ENCODE results near the gene LARGE1.

The LARGE1 gene

DNA sequence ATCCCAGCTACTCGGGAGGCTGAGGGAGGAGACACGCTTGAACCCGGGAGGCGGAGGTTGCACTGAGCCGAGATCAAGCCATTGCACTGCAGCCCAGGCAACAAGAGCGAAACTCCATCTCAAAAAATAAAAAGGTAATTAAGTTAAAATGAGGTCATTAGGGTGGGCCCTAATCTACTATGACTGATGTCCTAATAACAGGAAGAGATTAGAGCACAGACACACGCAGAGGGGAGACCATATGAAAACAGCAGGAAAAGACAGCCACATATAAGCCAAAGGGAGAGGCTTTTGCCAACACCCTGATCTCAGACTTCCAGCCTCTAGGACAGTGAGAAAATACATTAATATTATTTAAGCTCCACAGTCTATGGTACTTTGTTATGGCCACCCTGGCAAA lies 17.3 kb downstream of the LARGE1 start:
- Histone ChIP-seq H4K20me1 (peaks cover 9% of the 10 kb centered on the region; the same call in 1 of the 2 replicates), H3K4me3 (no peak overlapping the region), H3K4me2 (no peak overlapping the region), H3K27me3 (no peaks in the 10 kb centered on the region), H3K4me1 (peaks cover 53% of the 10 kb centered on the region), H3K9ac (no peak overlapping the region), H3K27ac (no peak overlapping the region), H3K36me3 (no peaks in the 10 kb centered on the region), H3K9me3 (peaks cover 11% of the 10 kb centered on the region; the same call in 1 of the 2 replicates)
- TF ChIP-seq Cebpa-rat (IDR thresholded peaks at IDR 0.05) = no peak

DNA sequence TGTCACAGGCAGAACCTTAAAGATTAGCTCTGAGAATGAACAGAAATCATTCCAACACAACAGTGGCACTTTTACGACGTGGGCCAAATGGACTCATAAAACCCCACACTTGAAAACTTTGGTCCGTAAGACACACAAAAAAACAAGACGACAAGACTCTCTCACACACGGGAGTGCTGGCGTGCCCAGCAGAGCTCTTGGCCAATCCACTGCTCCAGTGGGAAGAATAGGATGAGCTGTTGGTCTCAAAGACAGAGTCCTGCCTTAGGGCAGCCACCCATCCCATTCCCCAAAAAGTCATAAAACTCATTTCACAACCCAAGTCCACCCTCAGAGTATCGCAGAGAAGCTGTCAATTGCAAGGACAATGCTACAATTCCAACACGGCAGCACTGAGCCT lies 18.2 kb downstream of the LARGE1 start:
- Histone ChIP-seq H3K27me3 (no peaks in the 10 kb centered on the region), H3K4me1 (peaks cover 53% of the 10 kb centered on the region), H3K9me3 (peaks cover 11% of the 10 kb centered on the region; the same call in 1 of the 2 replicates), H4K20me1 (no peaks in the 10 kb centered on the region; the same call in 1 of the 2 replicates), H3K9ac (no peak overlapping the region), H3K4me2 (no peak overlapping the region), H3K36me3 (no peaks in the 10 kb centered on the region), H3K27ac (no peak overlapping the region), H3K4me3 (no peak overlapping the region)
- TF ChIP-seq Cebpa-rat (IDR thresholded peaks at IDR 0.05) = no peak

DNA sequence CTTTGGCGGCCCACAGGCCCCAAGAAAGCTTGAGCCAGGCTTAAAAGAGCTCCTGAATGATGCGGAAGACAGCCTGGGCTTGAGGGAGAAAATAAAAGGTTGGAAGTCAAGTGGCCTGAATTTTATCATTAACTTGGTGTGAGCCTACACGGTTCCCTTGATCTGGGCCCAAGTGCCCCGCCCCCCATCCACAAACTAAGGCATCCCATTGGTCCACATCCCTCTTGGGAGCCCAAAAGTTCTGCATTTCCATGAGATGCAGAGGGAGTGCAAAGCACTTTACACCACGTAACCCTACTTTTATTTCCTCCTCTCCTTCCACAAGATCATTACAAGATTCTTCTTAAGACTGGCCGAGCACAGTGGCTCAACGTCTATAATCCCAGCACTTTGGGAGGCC lies 22.2 kb downstream of the LARGE1 start:
- H4K20me1 ChIP-seq = no peaks in the 10 kb centered on the region
- H3K4me1 ChIP-seq = peaks cover 65% of the 10 kb centered on the region
- H3K4me2 ChIP-seq = peak overlapping the region; percentile 82
- no peaks in the 10 kb centered on the region for H3K27me3 ChIP-seq
- peaks cover 17% of the 10 kb centered on the region for H3K9me3 ChIP-seq
- H3K9ac ChIP-seq = peak overlapping the region; percentile 60; the same call in 1 of the 2 replicates
- H3K36me3 ChIP-seq = no peaks in the 10 kb centered on the region
- H3K4me3 ChIP-seq = no peak overlapping the region
- no peak for TF ChIP-seq Cebpa-rat (IDR thresholded peaks at IDR 0.05)
- H3K27ac ChIP-seq = peak overlapping the region; percentile 77

DNA sequence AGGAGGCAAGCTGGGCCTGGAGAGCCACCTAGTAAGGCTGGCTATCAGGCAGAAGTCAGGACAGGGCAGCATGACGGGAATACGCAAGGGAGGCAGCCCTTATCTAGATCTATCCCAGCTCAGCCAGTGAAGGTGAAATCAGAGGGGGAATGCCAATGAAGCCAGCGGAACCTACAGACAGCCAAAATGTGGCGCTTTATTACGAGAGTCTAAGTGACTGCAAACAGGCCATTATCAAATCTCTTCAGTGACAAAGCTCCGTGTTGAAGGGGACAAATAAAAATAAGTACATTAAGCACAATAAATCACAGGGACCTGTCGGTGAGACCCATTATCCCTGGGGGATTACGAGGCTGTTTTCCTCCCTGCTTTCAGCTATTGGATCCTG lies 22.8 kb downstream of the LARGE1 start:
- Histone ChIP-seq H3K27me3 (no peaks in the 10 kb centered on the region), H3K9me3 (peaks cover 17% of the 10 kb centered on the region), H3K4me1 (peaks cover 72% of the 10 kb centered on the region), H3K4me2 (peak overlapping the region; percentile 82), H3K27ac (peak overlapping the region; percentile 77), H4K20me1 (no peaks in the 10 kb centered on the region), H3K4me3 (peak overlapping the region; percentile 45), H3K36me3 (no peaks in the 10 kb centered on the region), H3K9ac (peak overlapping the region; percentile 60)
- no peak for TF ChIP-seq Cebpa-rat (IDR thresholded peaks at IDR 0.05)

DNA sequence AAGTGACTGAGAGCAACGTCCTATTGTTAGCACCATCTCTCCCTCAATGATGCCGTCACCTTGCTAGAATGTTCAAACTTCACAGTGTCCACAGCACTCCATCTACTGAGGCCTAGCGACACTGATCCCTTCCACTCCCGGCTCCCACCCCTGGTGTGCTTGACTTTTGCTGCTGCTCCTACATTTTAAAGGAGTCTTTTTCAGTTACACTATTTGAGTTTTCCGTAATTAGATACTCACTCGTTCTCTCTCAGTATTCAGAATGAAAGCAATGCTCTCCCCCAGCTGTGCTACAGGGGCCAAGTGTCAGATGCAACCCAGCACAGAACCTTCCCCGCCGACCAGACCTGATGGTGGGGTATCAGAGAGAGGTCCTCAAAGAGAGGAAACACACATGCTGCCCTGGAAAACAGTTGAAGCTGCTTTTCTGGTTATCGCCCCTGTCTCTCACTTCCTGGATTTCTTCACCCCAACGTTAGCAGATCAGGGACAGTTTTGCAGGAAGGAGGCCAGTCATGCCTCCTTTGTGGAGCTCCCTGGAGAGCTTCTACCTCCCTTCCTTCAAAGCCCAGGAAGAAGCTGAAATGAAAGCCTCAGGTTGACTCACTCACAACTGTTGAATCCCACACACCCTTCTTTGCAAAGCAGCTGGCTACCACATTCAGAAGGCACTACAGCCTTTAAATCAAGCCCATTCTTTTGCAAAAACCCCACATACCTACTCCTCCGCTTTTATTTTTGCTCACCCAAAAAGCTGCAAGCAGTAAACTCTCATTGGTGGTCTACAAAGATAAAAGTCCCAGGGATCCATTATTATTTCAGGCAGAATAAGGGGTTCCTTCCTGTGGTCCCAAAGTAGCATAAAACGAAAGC lies 23.5 kb downstream of the LARGE1 start:
- Histone ChIP-seq H3K4me3 (peak overlapping the region; percentile 45), H3K4me2 (peak overlapping the region; percentile 82), H4K20me1 (no peaks in the 10 kb centered on the region), H3K9ac (peak overlapping the region; percentile 60), H3K27ac (peak overlapping the region; percentile 77), H3K27me3 (no peaks in the 10 kb centered on the region), H3K36me3 (no peaks in the 10 kb centered on the region), H3K4me1 (peaks cover 78% of the 10 kb centered on the region), H3K9me3 (peaks cover 17% of the 10 kb centered on the region)
- TF ChIP-seq Cebpa-rat (IDR thresholded peaks at IDR 0.05) = no peak

DNA sequence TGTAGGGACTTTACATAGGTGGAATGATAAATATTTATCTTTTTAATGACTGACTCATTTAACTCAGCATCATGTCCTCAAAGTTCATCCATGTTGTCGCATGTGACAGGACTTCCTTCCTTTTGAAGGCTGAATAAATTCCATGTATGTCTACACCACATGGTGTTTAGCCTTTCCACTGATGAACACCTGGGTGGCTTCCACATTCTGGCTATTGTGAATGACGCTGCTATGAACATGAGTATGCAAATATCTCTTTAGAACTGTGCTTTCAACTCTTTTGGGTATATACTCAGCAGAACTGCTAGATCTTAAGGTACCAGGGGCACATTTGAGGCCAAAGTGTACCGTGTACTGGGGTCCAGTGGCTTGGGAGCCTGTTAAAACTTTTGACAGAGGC lies 24.1 kb downstream of the LARGE1 start:
- no peak overlapping the region for H3K4me3 ChIP-seq

DNA sequence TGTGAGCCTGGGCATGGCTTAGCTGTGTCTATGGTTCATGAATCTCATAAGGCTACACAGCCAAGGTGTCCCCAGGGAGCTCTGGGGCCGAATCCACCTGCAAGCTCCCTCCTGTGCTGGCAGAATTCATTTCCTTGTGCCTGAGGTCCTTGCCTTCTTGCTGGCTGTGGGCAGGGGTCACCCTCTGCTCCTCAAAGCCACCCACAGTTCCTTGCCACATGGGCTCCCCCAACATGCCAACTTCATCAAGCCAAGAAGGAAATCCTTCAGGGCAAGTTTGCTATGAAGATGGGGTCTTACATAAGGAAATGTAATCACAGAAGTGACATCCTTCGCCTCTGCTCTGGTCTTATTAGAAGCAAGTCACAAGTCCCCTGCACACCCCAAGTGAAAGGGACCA lies 24.8 kb downstream of the LARGE1 start:
- no peaks in the 10 kb centered on the region for H3K27me3 ChIP-seq
- no peaks in the 10 kb centered on the region for H3K36me3 ChIP-seq
- H3K4me1 ChIP-seq = peaks cover 81% of the 10 kb centered on the region
- TF ChIP-seq Cebpa-rat (IDR thresholded peaks at IDR 0.05) = no peak
- H4K20me1 ChIP-seq = no peaks in the 10 kb centered on the region
- H3K9me3 ChIP-seq = peaks cover 17% of the 10 kb centered on the region
- H3K4me2 ChIP-seq = no peak overlapping the region; the same call in 1 of the 2 replicates
- peak overlapping the region; percentile 77; the same call in 1 of the 2 replicates for H3K27ac ChIP-seq
- H3K4me3 ChIP-seq = no peak overlapping the region
- H3K9ac ChIP-seq = no peak overlapping the region

More for the DNA sequence above, 24.1 kb downstream of the LARGE1 start:
- H3K36me3 ChIP-seq = no peaks in the 10 kb centered on the region
- H3K9me3 ChIP-seq = peaks cover 17% of the 10 kb centered on the region
- no peaks in the 10 kb centered on the region for H4K20me1 ChIP-seq
- no peak for TF ChIP-seq Cebpa-rat (IDR thresholded peaks at IDR 0.05)
- H3K9ac ChIP-seq = peak overlapping the region; percentile 60; the same call in 1 of the 2 replicates
- no peaks in the 10 kb centered on the region for H3K27me3 ChIP-seq
- H3K4me2 ChIP-seq = peak overlapping the region; percentile 82
- peak overlapping the region; percentile 77 for H3K27ac ChIP-seq
- peaks cover 81% of the 10 kb centered on the region for H3K4me1 ChIP-seq

DNA sequence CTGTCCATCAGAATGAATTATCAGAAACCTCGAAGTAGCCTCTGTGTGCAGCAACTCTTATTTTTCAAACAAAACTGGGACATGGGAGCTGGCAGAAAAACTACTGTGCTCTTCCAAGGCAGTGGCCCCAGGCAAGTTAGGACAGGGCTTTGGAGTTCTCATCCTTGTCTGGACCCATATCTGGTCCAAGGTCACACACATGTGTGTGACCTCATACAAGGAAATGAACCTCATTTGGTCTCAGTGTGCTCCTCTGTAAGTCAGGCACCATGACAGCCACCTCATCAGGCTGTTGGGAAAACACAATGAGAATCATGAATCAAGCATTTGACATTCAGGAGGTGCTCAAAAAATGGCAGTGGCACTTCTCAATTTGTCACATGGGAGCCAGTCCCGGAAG lies 25.8 kb downstream of the LARGE1 start:
- H3K9me3 ChIP-seq = peaks cover 17% of the 10 kb centered on the region
- H3K4me1 ChIP-seq = peaks cover 81% of the 10 kb centered on the region
- H4K20me1 ChIP-seq = no peaks in the 10 kb centered on the region
- TF ChIP-seq Cebpa-rat (IDR thresholded peaks at IDR 0.05) = no peak
- H3K4me3 ChIP-seq = no peak overlapping the region
- H3K36me3 ChIP-seq = no peaks in the 10 kb centered on the region
- H3K27me3 ChIP-seq = no peaks in the 10 kb centered on the region
- H3K4me2 ChIP-seq = no peak overlapping the region
- no peak overlapping the region for H3K9ac ChIP-seq
- no peak overlapping the region for H3K27ac ChIP-seq

DNA sequence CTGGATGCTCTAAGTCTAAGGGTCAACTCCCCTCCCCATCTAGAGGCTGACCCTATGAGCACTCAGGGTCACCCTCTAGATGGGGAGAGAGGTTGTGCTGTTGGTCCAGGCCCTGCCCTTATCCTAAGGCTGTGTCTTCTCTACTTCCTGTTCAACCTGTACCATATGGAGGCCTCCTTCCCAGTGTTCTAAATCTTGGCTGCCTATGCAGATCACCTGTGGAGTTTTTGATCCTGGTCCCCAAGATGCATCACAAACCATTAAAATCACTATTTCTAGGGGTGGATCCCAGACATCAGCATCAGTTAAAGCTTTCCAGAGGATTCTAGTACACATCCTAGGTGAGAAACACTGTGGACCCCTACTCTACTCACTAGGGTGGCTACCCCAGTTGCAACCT lies 26.2 kb downstream of the LARGE1 start:
- H3K27me3 ChIP-seq = no peaks in the 10 kb centered on the region

DNA sequence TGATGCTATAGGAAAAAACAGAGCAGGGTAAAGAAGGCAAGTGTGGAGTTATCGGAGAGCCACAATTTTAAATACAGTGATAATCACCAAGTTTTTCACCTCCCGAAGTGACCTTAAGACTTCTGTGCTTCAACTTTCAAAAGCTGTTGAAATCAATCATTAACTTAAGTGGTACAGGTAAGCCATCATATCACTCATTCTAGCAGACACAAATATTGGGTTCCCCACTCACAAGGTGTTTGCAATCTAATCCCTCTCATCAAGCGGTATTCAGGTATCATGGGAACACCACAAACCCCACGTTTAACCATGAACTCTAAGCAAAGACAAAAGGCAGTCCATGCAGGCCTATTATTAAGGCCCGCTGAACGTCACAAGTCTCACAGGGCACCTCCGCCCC lies 26.8 kb downstream of the LARGE1 start:
- no peak overlapping the region for H3K27ac ChIP-seq
- H4K20me1 ChIP-seq = no peaks in the 10 kb centered on the region

More for the DNA sequence above, 26.2 kb downstream of the LARGE1 start:
- no peak overlapping the region for H3K9ac ChIP-seq
- no peaks in the 10 kb centered on the region for H3K36me3 ChIP-seq
- peaks cover 17% of the 10 kb centered on the region for H3K9me3 ChIP-seq
- no peak overlapping the region for H3K4me2 ChIP-seq
- peaks cover 81% of the 10 kb centered on the region for H3K4me1 ChIP-seq
- H3K4me3 ChIP-seq = no peak overlapping the region
- H3K27ac ChIP-seq = no peak overlapping the region
- TF ChIP-seq Cebpa-rat (IDR thresholded peaks at IDR 0.05) = no peak
- no peaks in the 10 kb centered on the region for H4K20me1 ChIP-seq

More for the DNA sequence above, 26.8 kb downstream of the LARGE1 start:
- H3K9me3 ChIP-seq = peaks cover 17% of the 10 kb centered on the region
- no peak overlapping the region for H3K9ac ChIP-seq
- no peak for TF ChIP-seq Cebpa-rat (IDR thresholded peaks at IDR 0.05)
- peaks cover 81% of the 10 kb centered on the region for H3K4me1 ChIP-seq
- no peak overlapping the region for H3K4me3 ChIP-seq
- no peaks in the 10 kb centered on the region for H3K27me3 ChIP-seq
- H3K36me3 ChIP-seq = no peaks in the 10 kb centered on the region
- no peak overlapping the region for H3K4me2 ChIP-seq
